ENCODE measurements around the gene CARD11. TPM values are rescaled to one million over a fixed set of nuclear protein-coding genes. Genes with fewer than 3 reads are reported as not detected.

CARD11 gene
- polyA plus RNA-seq, 1 donor from 2014 or later: not detected

- Histone ChIP-seq H3K27me3 (ENCODE audit: insufficient read depth, low read depth, low read length) (no peaks in the 10 kb centered on the region), H3K4me2 (ENCODE audit: low read length) (no peak overlapping the region), H3F3A (ENCODE audit: insufficient read depth, low read length, poor library complexity, severe bottlenecking) (no peaks in the 10 kb centered on the region), H3K9ac (ENCODE audit: low read length) (no peak overlapping the region), H3K27ac (ENCODE audit: low read length) (no peak overlapping the region), H2AFZ (ENCODE audit: low read depth, low read length) (no peak overlapping the region), H3K9me2 (ENCODE audit: insufficient read depth, low read length) (no peaks in the 10 kb centered on the region), H4K20me1 (ENCODE audit: insufficient read depth) (no peaks in the 10 kb centered on the region), H3K79me2 (replicated peaks; ENCODE audit: insufficient read depth, low read length) (no peaks in the 10 kb centered on the region), H3K9me3 (ENCODE audit: low read length) (no peaks in the 10 kb centered on the region), H3K36me3 (ENCODE audit: insufficient read depth, low read length) (no peaks in the 10 kb centered on the region), H3K4me3 (ENCODE audit: low read length) (no peak overlapping the region)
- TF ChIP-seq EZH2 (IDR thresholded peaks at IDR 0.05; ENCODE audit: borderline replicate concordance, insufficient read depth, low read length, poor library complexity, severe bottlenecking) (no peak), REST (IDR thresholded peaks at IDR 0.05; ENCODE audit: borderline replicate concordance) (no peak), TAF1 (IDR thresholded peaks at IDR 0.05; ENCODE audit: low read depth) (no peak), POLR2AphosphoS5 (IDR thresholded peaks at IDR 0.05) (no peak), RAD21 (conservative IDR thresholded peaks at IDR 0.05) (no peak), MXI1 (conservative IDR thresholded peaks at IDR 0.05; ENCODE audit: poor library complexity, severe bottlenecking) (no peak), EP300 (conservative IDR thresholded peaks at IDR 0.05; ENCODE audit: poor library complexity, severe bottlenecking) (no peak), SMC3 (conservative IDR thresholded peaks at IDR 0.05; ENCODE audit: poor library complexity) (no peak), CTCF (IDR thresholded peaks at IDR 0.05; ENCODE audit: poor library complexity, severe bottlenecking) (no peak)
Measured at GRCh38 chr7:2978408-2978807, 65.3 kb downstream of the CARD11 start.

- Histone ChIP-seq H2AFZ (ENCODE audit: low read depth, low read length) (no peak overlapping the region), H3F3A (ENCODE audit: insufficient read depth, low read length, poor library complexity, severe bottlenecking) (no peaks in the 10 kb centered on the region), H3K27ac (ENCODE audit: low read length) (no peak overlapping the region), H3K36me3 (ENCODE audit: insufficient read depth, low read length) (no peaks in the 10 kb centered on the region), H3K4me3 (ENCODE audit: low read length) (no peak overlapping the region), H3K79me2 (replicated peaks; ENCODE audit: insufficient read depth, low read length) (no peaks in the 10 kb centered on the region), H3K9ac (ENCODE audit: low read length) (no peak overlapping the region), H3K9me3 (ENCODE audit: low read length) (no peaks in the 10 kb centered on the region), H3K4me2 (ENCODE audit: low read length) (no peak overlapping the region), H3K27me3 (ENCODE audit: insufficient read depth, low read depth, low read length) (no peaks in the 10 kb centered on the region), H4K20me1 (ENCODE audit: insufficient read depth) (no peaks in the 10 kb centered on the region), H3K9me2 (ENCODE audit: insufficient read depth, low read length) (no peaks in the 10 kb centered on the region)
- no peak for TF ChIP-seq CTCF (IDR thresholded peaks at IDR 0.05; ENCODE audit: poor library complexity, severe bottlenecking)
- no peak for TF ChIP-seq MXI1 (conservative IDR thresholded peaks at IDR 0.05; ENCODE audit: poor library complexity, severe bottlenecking)
- TF ChIP-seq RAD21 (conservative IDR thresholded peaks at IDR 0.05): no peak
- no peak for TF ChIP-seq EZH2 (IDR thresholded peaks at IDR 0.05; ENCODE audit: borderline replicate concordance, insufficient read depth, low read length, poor library complexity, severe bottlenecking)
- no peak for TF ChIP-seq SMC3 (conservative IDR thresholded peaks at IDR 0.05; ENCODE audit: poor library complexity)
- TF ChIP-seq POLR2AphosphoS5 (IDR thresholded peaks at IDR 0.05): no peak
- TF ChIP-seq REST (IDR thresholded peaks at IDR 0.05; ENCODE audit: borderline replicate concordance): no peak
- no peak for TF ChIP-seq EP300 (conservative IDR thresholded peaks at IDR 0.05; ENCODE audit: poor library complexity, severe bottlenecking)
- TF ChIP-seq TAF1 (IDR thresholded peaks at IDR 0.05; ENCODE audit: low read depth): no peak
Measured at GRCh38 chr7:2975821-2976371, 67.8 kb downstream of the CARD11 start.
